Stomach (tissue), 4 donors: ENCODE data around the gene TNRC18.

Experiments used
- CTCF ChIP-seq, 7 experiments: fragments of 450-650 bp in 4 of 7; fragments of 200-600 bp in 3 of 7; sonication (generic) in 3 of 7; IDR thresholded peaks; one replicate each; pipeline ENCODE4 v1.5.1; 2016 to 2019; ENCODE audit warnings: antibody characterized with exemption in 7 of 7, control low read depth in 2 of 7, mild to moderate bottlenecking in 1 of 7
- POLR2A ChIP-seq, 4 donors: fragments of 450-650 bp; IDR thresholded peaks; one replicate each; pipeline ENCODE4 v1.6.1; 2016; ENCODE audit warnings: antibody characterized with exemption in 4 of 4, control low read depth in 2 of 4, mild to moderate bottlenecking in 1 of 4, moderate library complexity in 1 of 4

- no peak for TF ChIP-seq CTCF (IDR thresholded peaks at IDR 0.05)
- TF ChIP-seq POLR2A (IDR thresholded peaks at IDR 0.05): no peak
Measured at GRCh38 chr7:5470167-5470532, 46.5 kb upstream of the TNRC18 start.
